GM23338 (cell line): Measurements from ENCODE around the gene EVA1B. TPM values are rescaled to one million over a fixed set of nuclear protein-coding genes. Genes with fewer than 3 reads are reported as not detected.

Experiments used
- ATAC-seq: fragments of 200-7000 bp; cut with Tn5 transposase; 3 replicates; pipeline ENCODE4 v1.9.1; 2020
- DNase-seq: peaks from one replicate; pipeline ENCODE4 v3.0.0-alpha.2; 2015; ENCODE audit warnings: low spot score
- H2AFZ ChIP-seq: fragments of 200-600 bp; sonication (generic); 2 replicates; pipeline ENCODE4 v1.8.0; 2016; ENCODE audit warnings: antibody characterized with exemption, mild to moderate bottlenecking, moderate library complexity
- H3F3A ChIP-seq: fragments of 200-600 bp; sonication (generic); replicated peaks from 2 replicates; pipeline ENCODE4 v1.8.0; 2017; ENCODE audit warnings: antibody characterized with exemption, mixed run types, low read depth
- H3K27ac ChIP-seq: fragments of 200-600 bp; sonication (generic); 2 replicates; pipeline ENCODE4 v1.6.1; 2016; ENCODE audit warnings: low read depth
- H3K27me3 ChIP-seq: fragments of 200-600 bp; sonication (generic); 2 replicates; pipeline ENCODE4 v1.8.0; 2016; ENCODE audit warnings: mild to moderate bottlenecking, mixed run types, moderate library complexity; ENCODE audit not compliant: insufficient read depth
- H3K36me3 ChIP-seq: fragments of 200-600 bp; sonication (generic); 2 replicates; pipeline ENCODE4 v1.8.0; 2016; ENCODE audit warnings: mild to moderate bottlenecking; ENCODE audit not compliant: insufficient read depth
- H3K4me1 ChIP-seq: fragments of 200-600 bp; sonication (generic); 2 replicates; pipeline ENCODE4 v1.8.0; 2016; ENCODE audit warnings: mild to moderate bottlenecking, moderate library complexity; ENCODE audit not compliant: insufficient read depth
- H3K4me2 ChIP-seq: fragments of 200-600 bp; sonication (generic); 2 replicates; pipeline ENCODE4 v1.7.1; 2017; ENCODE audit warnings: mixed run types
- H3K4me3 ChIP-seq: fragments of 200-600 bp; sonication (generic); 2 replicates; pipeline ENCODE4 v1.6.1; 2016; ENCODE audit warnings: mixed run types
- H3K79me2 ChIP-seq: fragments of 200-600 bp; sonication (generic); replicated peaks from 2 replicates; pipeline ENCODE4 v1.8.0; 2017; ENCODE audit warnings: mild to moderate bottlenecking; ENCODE audit not compliant: insufficient read depth
- H3K9me2 ChIP-seq: fragments of 200-600 bp; sonication (generic); 2 replicates; pipeline ENCODE4 v1.8.0; 2017; ENCODE audit not compliant: insufficient read depth
- H4K20me1 ChIP-seq: fragments of 200-600 bp; sonication (generic); replicated peaks from 2 replicates; pipeline ENCODE4 v1.8.0; 2017; ENCODE audit warnings: mild to moderate bottlenecking; ENCODE audit not compliant: insufficient read depth
- H3K27ac Mint-ChIP-seq: 2 replicates; pipeline ENCODE4 v1.8.0; 2020; ENCODE audit warnings: inconsistent platforms, mild to moderate bottlenecking, moderate library complexity, mixed read lengths
- H3K27me3 Mint-ChIP-seq: 3 replicates; pipeline ENCODE4 v1.8.0; 2022; ENCODE audit warnings: low read depth, mild to moderate bottlenecking, moderate library complexity, mixed read lengths, inconsistent platforms; ENCODE audit not compliant: insufficient read depth, poor library complexity
- H3K36me3 Mint-ChIP-seq: 3 replicates; pipeline ENCODE4 v1.8.0; 2021; ENCODE audit warnings: low read depth, mild to moderate bottlenecking, inconsistent platforms, moderate library complexity, mixed read lengths
- H3K4me1 Mint-ChIP-seq: 3 replicates; pipeline ENCODE4 v1.8.0; 2020; ENCODE audit warnings: mild to moderate bottlenecking, inconsistent platforms, mixed read lengths
- H3K4me3 Mint-ChIP-seq: 3 replicates; pipeline ENCODE4 v1.8.0; 2021; ENCODE audit warnings: moderate library complexity, mild to moderate bottlenecking, inconsistent platforms, mixed read lengths
- H3K9me3 Mint-ChIP-seq: 3 replicates; pipeline ENCODE4 v1.8.0; 2020; ENCODE audit warnings: moderate library complexity, mild to moderate bottlenecking, inconsistent platforms, mixed read lengths
- CREB1 ChIP-seq: fragments of 250-450 bp; sonication (Bioruptor Pico); IDR thresholded peaks from 2 replicates; pipeline ENCODE4 v1.5.0; 2020; ENCODE audit warnings: low read depth, mild to moderate bottlenecking, moderate library complexity
- CTCF ChIP-seq, 2 experiments: fragments of 200-600 bp in 1 of 2; sonication (generic) in 1 of 2; conservative IDR thresholded peaks; 2 replicates each; pipeline versions ENCODE4 v1.5.1 to v1.6.1; 2016 to 2017; ENCODE audit warnings: antibody characterized with exemption in 2 of 2, low read depth in 2 of 2, mild to moderate bottlenecking in 2 of 2, moderate library complexity in 1 of 2
- ETS1 ChIP-seq: IDR thresholded peaks from 2 replicates; pipeline ENCODE4 v1.6.1; 2016; ENCODE audit warnings: antibody characterized with exemption
- EZH2 ChIP-seq: fragments of 200-600 bp; sonication (generic); IDR thresholded peaks from one replicate; pipeline ENCODE4 v1.8.0; 2017; ENCODE audit warnings: antibody characterized with exemption, mild to moderate bottlenecking, low read depth; ENCODE audit not compliant: unreplicated experiment
- JUNB ChIP-seq: IDR thresholded peaks from one replicate; pipeline ENCODE4 v1.6.1; 2016; ENCODE audit warnings: antibody characterized with exemption; ENCODE audit not compliant: unreplicated experiment
- NANOG ChIP-seq: IDR thresholded peaks from 2 replicates; pipeline ENCODE4 v1.6.1; 2016; ENCODE audit warnings: antibody characterized with exemption, borderline replicate concordance
- POLR2AphosphoS5 ChIP-seq: IDR thresholded peaks from 2 replicates; pipeline ENCODE4 v1.6.1; 2016; ENCODE audit warnings: antibody characterized with exemption, low read depth
- REST ChIP-seq: IDR thresholded peaks from one replicate; pipeline ENCODE4 v1.6.1; 2018; ENCODE audit warnings: antibody characterized with exemption; ENCODE audit not compliant: unreplicated experiment
- STAT1 ChIP-seq: IDR thresholded peaks from one replicate; pipeline ENCODE4 v1.6.1; 2016; ENCODE audit warnings: antibody characterized with exemption; ENCODE audit not compliant: unreplicated experiment
- ZNF114 ChIP-seq: fragments of 250-450 bp; sonication (Bioruptor Pico); IDR thresholded peaks from 2 replicates; pipeline ENCODE4 v1.5.0; 2020; ENCODE audit warnings: mild to moderate bottlenecking, moderate library complexity
- polyA plus RNA-seq: library from polyadenylated mRNA; unstranded; fragments of >200 nt; fragmentation: Nextera tagmentation; extraction: Ambion mirVana; gene quantifications from 2 replicates; pipeline ENCODE4 v1.2.1, GENCODE V29; 2016
- total RNA-seq: library from RNA; depleted of rRNA; stranded (reverse); fragments of >200 nt; shearing (Covaris generic); gene quantifications from 2 replicates; pipeline ENCODE4 v1.2.3, GENCODE V29; 2014

Gene EVA1B
- total and polyA plus RNA-seq, 2 experiments from 2014 or later = 9.2 to 27.3 TPM

- Mint-ChIP-seq H3K4me1 (peaks cover 15% of the 10 kb centered on the region), H3K36me3 (peaks cover 3% of the 10 kb centered on the region; the same call in 2 of the 3 replicates), H3K4me3 (peak overlapping the region; percentile 80), H3K27ac (peak overlapping the region; percentile 76), H3K9me3 (no peaks in the 10 kb centered on the region), H3K27me3 (peaks cover 35% of the 10 kb centered on the region)
- TF ChIP-seq REST (peak; percentile 8), STAT1 (no peak), CTCF (conservative IDR thresholded peaks at IDR 0.05; ENCODE audit: low read depth in 2 of 2) (0 out of 4 replicates have a peak, but pooled peaks of 1 of the 2 experiments have one; percentile 0), EZH2 (peak; percentile 11), POLR2AphosphoS5 (peak; percentile 83), JUNB (no peak)
- DNase-seq (peak; percentile 98), ATAC-seq (peak; percentile 40)
- Histone ChIP-seq H3K27ac (peak overlapping the region; percentile 90), H3K4me2 (peak overlapping the region; percentile 94), H2AFZ (peak overlapping the region; percentile 66; the same call in 1 of the 2 replicates), H3K4me3 (peak overlapping the region; percentile 88), H3K79me2 (no peaks in the 10 kb centered on the region), H3K27me3 (peaks cover 47% of the 10 kb centered on the region), H3K4me1 (peaks cover 18% of the 10 kb centered on the region), H3K36me3 (no peaks in the 10 kb centered on the region), H3F3A (peaks cover 22% of the 10 kb centered on the region), H3K9me2 (no peaks in the 10 kb centered on the region; the same call in 1 of the 2 replicates), H4K20me1 (no peaks in the 10 kb centered on the region)
Measured at GRCh38 chr1:36321119-36321951, 2.1 kb downstream of the EVA1B start.

- Mint-ChIP-seq H3K4me3 (peak overlapping the region; percentile 80), H3K36me3 (peaks cover under 1% of the 10 kb centered on the region), H3K27ac (peak overlapping the region; percentile 54), H3K27me3 (peaks cover 35% of the 10 kb centered on the region), H3K4me1 (peaks cover 15% of the 10 kb centered on the region), H3K9me3 (no peaks in the 10 kb centered on the region)
- peaks cover 47% of the 10 kb centered on the region for H3K27me3 ChIP-seq
- peak overlapping the region; percentile 83 for H2AFZ ChIP-seq
- H4K20me1 ChIP-seq = no peaks in the 10 kb centered on the region
- no peaks in the 10 kb centered on the region for H3K36me3 ChIP-seq
- H3K9me2 ChIP-seq = no peaks in the 10 kb centered on the region; the same call in 1 of the 2 replicates
- DNase-seq (peak; percentile 68), ATAC-seq (peak; percentile 7)
- peaks cover 18% of the 10 kb centered on the region for H3K4me1 ChIP-seq
- H3K79me2 ChIP-seq = no peaks in the 10 kb centered on the region
- H3K4me3 ChIP-seq = peak overlapping the region; percentile 88
- H3F3A ChIP-seq = peaks cover 22% of the 10 kb centered on the region
- peak overlapping the region; percentile 94 for H3K4me2 ChIP-seq
- H3K27ac ChIP-seq = peak overlapping the region; percentile 90
- no peak for TF ChIP-seq CTCF (conservative IDR thresholded peaks at IDR 0.05; ENCODE audit: low read depth in 2 of 2)
- no peak for TF ChIP-seq CREB1 (CRISPR knock-in tag)
- no peak for TF ChIP-seq ZNF114 (CRISPR knock-in tag)
- TF ChIP-seq EZH2 = no peak
- no peak for TF ChIP-seq POLR2AphosphoS5
- no peak for TF ChIP-seq ETS1
- TF ChIP-seq NANOG = no peak
- no peak for TF ChIP-seq REST
Measured at GRCh38 chr1:36320767-36321118, 2.7 kb downstream of the EVA1B start.
